Neural progenitor cell (in vitro differentiated cells): ENCODE results near the gene GALNTL6.

Source experiments
- CTCF ChIP-seq: fragments of 200-600 bp; sonication (generic); IDR thresholded peaks from 2 replicates; pipeline ENCODE4 v1.5.1; 2017; ENCODE audit warnings: antibody characterized with exemption, mild to moderate bottlenecking
- EZH2 ChIP-seq: fragments of 200-600 bp; sonication (generic); IDR thresholded peaks from 2 replicates; pipeline ENCODE4 v1.6.1; 2017; ENCODE audit warnings: antibody characterized with exemption, mild to moderate bottlenecking, moderate library complexity
- EZH2phosphoT487 ChIP-seq: fragments of 200-600 bp; sonication (generic); IDR thresholded peaks from 2 replicates; pipeline ENCODE4 v1.6.1; 2017; ENCODE audit warnings: antibody characterized with exemption

- TF ChIP-seq CTCF (no peak), EZH2 (no peak), EZH2phosphoT487 (no peak)
Observed at GRCh38 chr4:172104539-172104938, 291.3 kb downstream of the GALNTL6 start.
